Upper lobe of left lung (tissue), 6 donors: Measurements from ENCODE around the gene TNFAIP8L3. TPM values are rescaled to one million over a fixed set of nuclear protein-coding genes. Genes with fewer than 3 reads are reported as not detected.

Experiments
- ATAC-seq, 2 donors: fragments of 200-7000 bp; cut with Tn5 transposase; one replicate each; pipeline ENCODE4 v1.9.1; 2022; ENCODE audit warnings: mild to moderate bottlenecking in 2 of 2, moderate library complexity in 2 of 2; ENCODE audit not compliant: low FRiP score in 2 of 2
- DNase-seq, 2 donors: peaks; one replicate each; pipeline ENCODE4 v3.0.0-alpha.2; 2019 to 2020
- H3K27ac ChIP-seq, 4 donors: fragments of 200-600 bp; sonication (generic); one replicate each; pipeline ENCODE4 v1.5.1; 2016 to 2019
- H3K27me3 ChIP-seq, 4 donors: fragments of 200-600 bp; sonication (generic); one replicate each; pipeline ENCODE4 v1.5.1; 2017 to 2019
- H3K36me3 ChIP-seq, 4 donors: fragments of 200-600 bp; sonication (generic); one replicate each; pipeline ENCODE4 v1.5.1; 2016 to 2019
- H3K4me1 ChIP-seq, 4 donors: fragments of 200-600 bp; sonication (generic); one replicate each; pipeline ENCODE4 v1.5.1; 2018 to 2019
- H3K4me3 ChIP-seq, 4 donors: fragments of 200-600 bp; sonication (generic); one replicate each; pipeline ENCODE4 v1.5.1; 2017 to 2019; ENCODE audit warnings: mild to moderate bottlenecking in 2 of 4, moderate library complexity in 1 of 4
- H3K9me3 ChIP-seq, 4 donors: fragments of 200-600 bp; sonication (generic); one replicate each; pipeline ENCODE4 v1.5.1; 2018 to 2019
- CTCF ChIP-seq, 6 experiments: fragments of 450-650 bp in 4 of 6; fragments of 200-600 bp in 2 of 6; sonication (generic) in 2 of 6; IDR thresholded peaks; one replicate each; pipeline ENCODE4 v1.5.1; 2016 to 2019; ENCODE audit warnings: antibody characterized with exemption in 6 of 6
- EP300 ChIP-seq, 4 donors: sonication (generic); formaldehyde crosslinking; IDR thresholded peaks; one replicate each; pipeline ENCODE4 v1.5.1; 2017; ENCODE audit warnings: antibody characterized with exemption in 4 of 4, control low read depth in 2 of 4
- POLR2A ChIP-seq, 4 donors: fragments of 450-650 bp; IDR thresholded peaks; one replicate each; pipeline ENCODE4 v1.5.1; 2016 to 2017; ENCODE audit warnings: antibody characterized with exemption in 4 of 4, mild to moderate bottlenecking in 2 of 4
- POLR2AphosphoS5 ChIP-seq, 2 donors: sonication (generic); formaldehyde crosslinking; IDR thresholded peaks; one replicate each; pipeline ENCODE4 v1.5.1; 2017; ENCODE audit warnings: antibody characterized with exemption in 2 of 2
- WGBS, 2 donors: methylation state at CpG; one replicate each; pipeline ENCODE4 v1.1.5; 2017 to 2018; 5-methylcytosine and 5-hydroxymethylcytosine counted together
- total RNA-seq, 6 donors: library from RNA; depleted of rRNA in 4 of 6; stranded (reverse); fragments of >200 nt in 4 of 6; gene quantifications; one replicate each; pipeline versions ENCODE4 v1.1.0 to v1.2.1, GENCODE V29; 2016 to 2021
- donor health status: DM: no; HTN: no; CAD: no; lungs with moderate emphysema.
- donor health status: DM: no; HTN: yes; CAD: no; lungs with severe emphysema.

TNFAIP8L3 gene
- total RNA-seq, 6 donors from 2014 or later, result 4.2 to 12.4 (median 7.1) TPM

GRCh38 chr15:51054535-51054934, 40.2 kb downstream of the TNFAIP8L3 start:
- H3K27ac ChIP-seq, result no peak overlapping the region
- peaks cover 0 to 12% (median 0%) of the 10 kb centered on the region in 4 donors for H3K4me1 ChIP-seq
- H3K9me3 ChIP-seq, result no peaks in the 10 kb centered on the region
- 96 to 100% methylated on average over 1 of the region's 1 CpG for WGBS, 2 donors
- H3K36me3 ChIP-seq, result no peaks in the 10 kb centered on the region
- DNase-seq, result no peak
- TF ChIP-seq EP300 (IDR thresholded peaks at IDR 0.05) (no peak), POLR2AphosphoS5 (IDR thresholded peaks at IDR 0.05) (no peak), CTCF (IDR thresholded peaks at IDR 0.05) (no peak)
- no peak overlapping the region for H3K4me3 ChIP-seq
- ATAC-seq, result no peak
- H3K27me3 ChIP-seq, result no peaks in the 10 kb centered on the region

- Histone ChIP-seq H3K27me3 (no peaks in the 10 kb centered on the region), H3K9me3 (no peaks in the 10 kb centered on the region), H3K4me1 (peaks cover 0 to 12% (median 0%) of the 10 kb centered on the region in 4 donors), H3K4me3 (no peak overlapping the region), H3K27ac (no peak overlapping the region), H3K36me3 (no peaks in the 10 kb centered on the region)
- WGBS, 2 donors, result 68 to 100% methylated on average over 1 of the region's 1 CpG
- ATAC-seq, result no peak
- no peak for DNase-seq
- no peak for TF ChIP-seq POLR2A (IDR thresholded peaks at IDR 0.05)
- no peak for TF ChIP-seq EP300 (IDR thresholded peaks at IDR 0.05)
- no peak for TF ChIP-seq CTCF (IDR thresholded peaks at IDR 0.05)
- TF ChIP-seq POLR2AphosphoS5 (IDR thresholded peaks at IDR 0.05), result no peak
Measured at GRCh38 chr15:51053571-51053970, 41.1 kb downstream of the TNFAIP8L3 start.

- peaks cover 0 to 12% (median 5%) of the 10 kb centered on the region in 4 donors for H3K4me1 ChIP-seq
- no peaks in the 10 kb centered on the region for H3K9me3 ChIP-seq
- no peaks in the 10 kb centered on the region for H3K27me3 ChIP-seq
- H3K36me3 ChIP-seq, result no peaks in the 10 kb centered on the region
- DNase-seq (peak in 1 of 2 donors; percentile 30), ATAC-seq (peak; percentile 38 to 69)
- 14 to 20% methylated on average over 2 to 3 of the region's 3 CpGs for WGBS, 2 donors
- H3K27ac ChIP-seq, result no peak overlapping the region
- TF ChIP-seq POLR2AphosphoS5 (IDR thresholded peaks at IDR 0.05) (peak in 1 of 2 donors; percentile 33), POLR2A (IDR thresholded peaks at IDR 0.05) (no peak)
- no peak overlapping the region for H3K4me3 ChIP-seq
Measured at GRCh38 chr15:51051776-51052175, 42.9 kb downstream of the TNFAIP8L3 start.

- no peak for ATAC-seq
- whole genome bisulfite sequencing, 2 donors, result 70 to 73% methylated on average over 2 of the region's 2 CpGs
- TF ChIP-seq POLR2A (IDR thresholded peaks at IDR 0.05), result no peak
- TF ChIP-seq CTCF (IDR thresholded peaks at IDR 0.05), result no peak
- no peak for TF ChIP-seq POLR2AphosphoS5 (IDR thresholded peaks at IDR 0.05)
- no peak for TF ChIP-seq EP300 (IDR thresholded peaks at IDR 0.05)
- no peak overlapping the region for H3K27ac ChIP-seq
- H3K9me3 ChIP-seq, result no peaks in the 10 kb centered on the region
- H3K36me3 ChIP-seq, result no peaks in the 10 kb centered on the region
- no peak for DNase-seq
- H3K4me1 ChIP-seq, result peaks cover 0 to 12% (median 5%) of the 10 kb centered on the region in 4 donors
- H3K27me3 ChIP-seq, result no peaks in the 10 kb centered on the region
- no peak overlapping the region for H3K4me3 ChIP-seq
Measured at GRCh38 chr15:51049081-51049480, 45.6 kb downstream of the TNFAIP8L3 start.

- no peaks in the 10 kb centered on the region for H3K27me3 ChIP-seq
Measured at GRCh38 chr15:51048308-51048707, 46.4 kb downstream of the TNFAIP8L3 start.

More at GRCh38 chr15:51048308-51048707, 46.4 kb downstream of the TNFAIP8L3 start:
- no peak overlapping the region for H3K27ac ChIP-seq
- DNase-seq (no peak), ATAC-seq (peak in 1 of 2 donors; percentile 25)
- no peaks in the 10 kb centered on the region for H3K9me3 ChIP-seq
- no peaks in the 10 kb centered on the region for H3K36me3 ChIP-seq
- H3K4me3 ChIP-seq, result no peak overlapping the region
- peaks cover 0 to 12% (median 5%) of the 10 kb centered on the region in 4 donors for H3K4me1 ChIP-seq
- no peak for TF ChIP-seq EP300 (IDR thresholded peaks at IDR 0.05)
- no peak for TF ChIP-seq CTCF (IDR thresholded peaks at IDR 0.05)
- no peak for TF ChIP-seq POLR2A (IDR thresholded peaks at IDR 0.05)
- TF ChIP-seq POLR2AphosphoS5 (IDR thresholded peaks at IDR 0.05), result no peak
